IMR-90 (cell line): ENCODE data around the gene ERBB4. TPM values are rescaled to one million over a fixed set of nuclear protein-coding genes. Genes with fewer than 3 reads are reported as not detected.

Experiments used
- ATAC-seq: fragments of 200-7000 bp; cut with Tn5 transposase; 2 replicates; pipeline ENCODE4 v1.9.1; 2020; ENCODE audit warnings: low read depth, mild to moderate bottlenecking, moderate library complexity
- BruUV-seq: library from RNA; stranded (reverse); fragments of 400-500 nt; replicated peaks from 2 replicates; lab custom pipeline; 2021; lab: Mats Ljungman, UMichigan
- CTCF ChIA-PET: fragments of 300-600 bp; formaldehyde crosslinking; extraction: SDS; loops from one replicate; lab custom pipeline; 2021; ENCODE audit warnings: antibody characterized with exemption; lab: Yijun Ruan, JAX
- POLR2A ChIA-PET: fragments of 300-600 bp; sonication (Branson Sonifier 250); formaldehyde crosslinking; loops from one replicate; lab custom pipeline; 2022; ENCODE audit warnings: antibody characterized with exemption; ENCODE audit not compliant: unreplicated experiment; lab: Charles Lee
- DNase-seq: peaks from one replicate; pipeline ENCODE4 v3.0.0; 2013
- H2AFZ ChIP-seq: replicated peaks from 2 replicates; pipeline ENCODE3; 2013; ENCODE audit warnings: low read length, mild to moderate bottlenecking; ENCODE audit not compliant: poor library complexity
- H2AK5ac ChIP-seq: 2 replicates; pipeline ENCODE4 v1.6.1; 2013; ENCODE audit warnings: low read depth, low read length, inconsistent platforms
- H2AK9ac ChIP-seq: replicated peaks from 2 replicates; pipeline ENCODE3; 2013; ENCODE audit warnings: mild to moderate bottlenecking, low read depth, low read length, moderate library complexity; ENCODE audit not compliant: poor library complexity
- H2BK120ac ChIP-seq: 2 replicates; pipeline ENCODE4 v1.6.1; 2013; ENCODE audit warnings: low read depth, low read length, inconsistent platforms
- H2BK15ac ChIP-seq: 3 replicates; pipeline ENCODE4 v1.6.1; 2013; ENCODE audit warnings: low read depth, low read length, inconsistent platforms
- H2BK20ac ChIP-seq: 2 replicates; pipeline ENCODE4 v1.6.1; 2013; ENCODE audit warnings: low read depth, mild to moderate bottlenecking, inconsistent platforms, low read length, moderate library complexity
- H2BK5ac ChIP-seq: 2 replicates; pipeline ENCODE4 v1.6.1; 2013; ENCODE audit warnings: mild to moderate bottlenecking, low read depth, low read length, inconsistent platforms; ENCODE audit not compliant: poor library complexity, severe bottlenecking
- H3K14ac ChIP-seq: replicated peaks from 2 replicates; pipeline ENCODE4 v1.6.1; 2013; ENCODE audit warnings: low read depth, low read length, inconsistent platforms
- H3K18ac ChIP-seq: 2 replicates; pipeline ENCODE4 v1.6.1; 2013; ENCODE audit warnings: low read depth, low read length, control low read depth
- H3K23ac ChIP-seq: 2 replicates; pipeline ENCODE4 v1.6.1; 2013; ENCODE audit warnings: low read depth, low read length, inconsistent platforms
- H3K27ac ChIP-seq: 2 replicates; pipeline ENCODE4 v1.5.1; 2013; ENCODE audit warnings: mild to moderate bottlenecking, control low read depth, low read length; ENCODE audit not compliant: insufficient read depth
- H3K27me3 ChIP-seq: 2 replicates; pipeline ENCODE4 v1.6.1; 2013; ENCODE audit warnings: low read length; ENCODE audit not compliant: control insufficient read depth, insufficient read depth
- H3K36me3 ChIP-seq: 2 replicates; pipeline ENCODE4 v1.6.1; 2013; ENCODE audit warnings: low read length, mixed read lengths; ENCODE audit not compliant: control insufficient read depth, insufficient read depth
- H3K4ac ChIP-seq: 2 replicates; pipeline ENCODE4 v1.6.1; 2013; ENCODE audit warnings: low read depth, low read length, inconsistent platforms
- H3K4me1 ChIP-seq: 2 replicates; pipeline ENCODE4 v1.6.1; 2013; ENCODE audit warnings: low read length, mixed read lengths; ENCODE audit not compliant: control insufficient read depth, insufficient read depth
- H3K4me2 ChIP-seq: 2 replicates; pipeline ENCODE4 v1.6.1; 2013; ENCODE audit warnings: low read depth, mild to moderate bottlenecking, control low read depth, low read length, moderate library complexity
- H3K4me3 ChIP-seq: 2 replicates; pipeline ENCODE4 v1.5.1; 2013; ENCODE audit warnings: low read depth, mild to moderate bottlenecking, control low read depth, low read length, moderate library complexity; ENCODE audit not compliant: insufficient read depth
- H3K56ac ChIP-seq: 2 replicates; pipeline ENCODE4 v1.6.1; 2013; ENCODE audit warnings: low read length, inconsistent platforms; ENCODE audit not compliant: insufficient read depth; ENCODE audit errors: extremely low read depth
- H3K79me1 ChIP-seq, 2 experiments: 2 replicates each; pipeline ENCODE4 v1.6.1; 2013; ENCODE audit warnings: low read length in 2 of 2, inconsistent platforms in 1 of 2, low read depth in 1 of 2
- H3K9ac ChIP-seq: 2 replicates; pipeline ENCODE4 v1.6.1; 2013; ENCODE audit warnings: low read depth, low read length, control low read depth
- H3K9me1 ChIP-seq: 2 replicates; pipeline ENCODE4 v1.6.1; 2013; ENCODE audit warnings: low read length, inconsistent platforms; ENCODE audit not compliant: insufficient read depth
- H3K9me3 ChIP-seq: 2 replicates; pipeline ENCODE4 v1.6.1; 2013; ENCODE audit warnings: low read length; ENCODE audit not compliant: control insufficient read depth, insufficient read depth
- H4K20me1 ChIP-seq: 2 replicates; pipeline ENCODE4 v1.6.1; 2013; ENCODE audit warnings: low read length, inconsistent platforms; ENCODE audit not compliant: insufficient read depth
- H4K5ac ChIP-seq: 2 replicates; pipeline ENCODE4 v1.6.1; 2013; ENCODE audit warnings: mild to moderate bottlenecking, low read depth, low read length, control low read depth
- H4K8ac ChIP-seq, 2 experiments: 2 replicates each; pipeline ENCODE4 v1.6.1; 2013; ENCODE audit warnings: low read depth in 2 of 2, low read length in 2 of 2, control low read depth in 1 of 2, inconsistent platforms in 1 of 2
- H4K91ac ChIP-seq: 2 replicates; pipeline ENCODE4 v1.6.1; 2013; ENCODE audit warnings: low read depth, low read length, inconsistent platforms; ENCODE audit not compliant: insufficient read depth
- BHLHE40 ChIP-seq: fragments of 150-350 bp; IDR thresholded peaks from 2 replicates; pipeline ENCODE4 v1.6.1; 2016; ENCODE audit warnings: mild to moderate bottlenecking, low read depth, low read length
- CEBPB ChIP-seq: IDR thresholded peaks from 2 replicates; pipeline ENCODE4 v1.6.1; 2012; ENCODE audit warnings: low read depth, low read length, improper control_type of control experiment
- CHD1 ChIP-seq: IDR thresholded peaks from 2 replicates; pipeline ENCODE4 v1.6.1; 2012; ENCODE audit warnings: low read depth, low read length, improper control_type of control experiment
- FOS ChIP-seq: fragments of 150-350 bp; IDR thresholded peaks from 2 replicates; pipeline ENCODE4 v1.6.1; 2016; ENCODE audit warnings: low read depth, low read length
- MAFK ChIP-seq: IDR thresholded peaks from 2 replicates; pipeline ENCODE4 v1.6.1; 2012; ENCODE audit warnings: low read depth, low read length, improper control_type of control experiment
- MAZ ChIP-seq: IDR thresholded peaks from 2 replicates; pipeline ENCODE4 v1.6.1; 2012; ENCODE audit warnings: low read depth, mild to moderate bottlenecking, low read length, improper control_type of control experiment, moderate library complexity, borderline replicate concordance
- MXI1 ChIP-seq: IDR thresholded peaks from 2 replicates; pipeline ENCODE4 v1.6.1; 2012; ENCODE audit warnings: low read depth, mild to moderate bottlenecking, low read length, moderate library complexity, borderline replicate concordance
- NFE2L2 ChIP-seq: fragments of 150-350 bp; IDR thresholded peaks from 2 replicates; pipeline ENCODE4 v1.6.1; 2016; ENCODE audit warnings: low read depth, mild to moderate bottlenecking, low read length
- POLR2A ChIP-seq: IDR thresholded peaks from 2 replicates; pipeline ENCODE4 v1.6.1; 2012; ENCODE audit warnings: mild to moderate bottlenecking, low read depth, low read length
- RAD21 ChIP-seq: IDR thresholded peaks from 2 replicates; pipeline ENCODE4 v1.6.1; 2012; ENCODE audit warnings: low read length, improper control_type of control experiment
- RCOR1 ChIP-seq: IDR thresholded peaks from 2 replicates; pipeline ENCODE4 v1.6.1; 2012; ENCODE audit warnings: mild to moderate bottlenecking, low read length, improper control_type of control experiment; ENCODE audit not compliant: insufficient replicate concordance
- RFX5 ChIP-seq: IDR thresholded peaks from 2 replicates; pipeline ENCODE4 v1.8.0; 2012; ENCODE audit warnings: low read depth, mild to moderate bottlenecking, low read length, moderate library complexity
- SMC3 ChIP-seq: fragments of 150-350 bp; IDR thresholded peaks from 2 replicates; pipeline ENCODE4 v1.6.1; 2016; ENCODE audit warnings: low read depth, mild to moderate bottlenecking, antibody characterized with exemption, low read length, moderate library complexity
- WGBS, 2 experiments: methylation state at CpG; one replicate each; pipeline versions ENCODE4 v1.1.5 to v1.1.7; 2013; ENCODE audit warnings: missing lambda C conversion rate in 2 of 2; ENCODE audit not compliant: insufficient read length in 1 of 2; ENCODE audit errors: extremely low coverage in 2 of 2; 5-methylcytosine and 5-hydroxymethylcytosine counted together
- dilution Hi-C: fragments of 300-500 bp; cut with HindIII; formaldehyde crosslinking; loops from one replicate; pipeline ENCODE4 v1.14.3; 2018; ENCODE audit warnings: low sequenced_read_pairs; ENCODE audit not compliant: unreplicated experiment
- in situ Hi-C: fragments of 300-500 bp; cut with MboI; formaldehyde crosslinking; loops from 3 replicates; pipeline ENCODE4 v1.14.3; 2019; ENCODE audit warnings: low sequenced_read_pairs, inconsistent platforms, mixed read lengths
- intact Hi-C: fragments of 100-400 bp; cut with micrococcal nuclease; formaldehyde crosslinking; loops from 2 replicates; pipeline ENCODE4 v1.10.0; 2022
- polyA plus RNA-seq, 3 experiments: library from polyadenylated mRNA; depleted of rRNA; stranded (reverse); fragments of >200 nt; gene quantifications; 2 replicates each; pipeline ENCODE4 v1.2.3, GENCODE V29; 2012; ENCODE audit warnings: low replicate concordance in 1 of 3
- total RNA-seq: library from RNA; depleted of rRNA; stranded (reverse); fragments of >200 nt; gene quantifications from 2 replicates; pipeline ENCODE4 v1.2.3, GENCODE V29; 2012
- TF ChIP-seq, protein P1 (sequence below): conservative IDR thresholded peaks from 2 replicates; pipeline ENCODE4 v1.5.1; 2012; ENCODE audit warnings: mild to moderate bottlenecking, low read depth, low read length, improper control_type of control experiment
- TF ChIP-seq, protein P2 (sequence below): fragments of 150-350 bp; IDR thresholded peaks from 2 replicates; pipeline ENCODE4 v1.6.1; 2017; ENCODE audit warnings: mild to moderate bottlenecking, antibody characterized with exemption, low read length, low read depth
- TF ChIP-seq, protein P3 (sequence below): fragments of 150-350 bp; IDR thresholded peaks from 2 replicates; pipeline ENCODE4 v1.6.1; 2016; ENCODE audit warnings: low read depth, mild to moderate bottlenecking, low read length, moderate library complexity, borderline replicate concordance

Gene ERBB4
- total and polyA plus RNA-seq, 2 of the 4 experiments (the other 2 are of a cell fraction): not detected

DNA sequence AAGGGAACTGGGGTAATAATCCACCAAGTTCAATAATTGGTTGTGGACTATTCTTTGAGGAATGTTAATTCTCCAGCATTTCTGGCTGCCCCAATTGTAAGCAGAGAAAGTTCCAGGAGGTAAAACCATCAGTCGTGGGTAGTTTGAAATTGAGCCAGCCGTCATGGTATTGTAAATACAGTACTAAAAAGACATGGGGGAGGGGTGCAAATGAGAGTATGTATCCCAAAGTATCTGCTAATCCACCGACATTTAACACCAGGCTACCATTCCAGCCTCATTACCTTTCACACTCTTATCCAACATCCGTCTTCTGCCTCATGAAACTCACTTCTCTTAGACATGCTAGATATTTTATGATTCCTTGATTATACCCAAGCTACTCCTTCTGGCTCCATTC lies 507.9 kb downstream of the ERBB4 start:
- Histone ChIP-seq H3K23ac (0 out of 2 replicates have a peak overlapping the region, but pooled peaks have one; percentile 4), H2AK5ac (peak overlapping the region; percentile 69; the same call in 1 of the 2 replicates), H2AK9ac (no peak overlapping the region), H3K27ac (no peak overlapping the region), H3K9ac (no peak overlapping the region), H2AFZ (no peak overlapping the region), H3K4me1 (peaks cover 1% of the 10 kb centered on the region; the same call in 1 of the 2 replicates), H4K20me1 (no peaks in the 10 kb centered on the region), H3K4ac (peak overlapping the region; percentile 3; the same call in 1 of the 2 replicates), H2BK5ac (no peak overlapping the region), H4K8ac (peak overlapping the region in 1 of 2 experiments; percentile 47; a peak in 1 of 4 replicates), H2BK15ac (peak overlapping the region; percentile 83; the same call in 2 of the 3 replicates), H4K5ac (no peak overlapping the region), H3K79me1 (no peaks in the 10 kb centered on the region), H3K4me2 (no peak overlapping the region), H2BK120ac (peak overlapping the region; percentile 68; the same call in 1 of the 2 replicates), H2BK20ac (peak overlapping the region; percentile 91; the same call in 1 of the 2 replicates), H3K36me3 (no peaks in the 10 kb centered on the region), H3K18ac (peak overlapping the region; percentile 36; the same call in 1 of the 2 replicates), H3K4me3 (no peak overlapping the region), H3K9me1 (no peaks in the 10 kb centered on the region), H3K56ac (no peak overlapping the region), H3K27me3 (no peaks in the 10 kb centered on the region), H3K14ac (peak overlapping the region; percentile 71), H4K91ac (no peak overlapping the region), H3K9me3 (no peaks in the 10 kb centered on the region)
- intact Hi-C loops (no loop called here), dilution Hi-C loops (no loop called here), in situ Hi-C loops (no loop called here)
- 51% methylated on average over 2 of the region's 4 CpGs; no CpG with 5 or more reads in 1 of the 2 experiments for WGBS, 2 experiments
- ATAC-seq (no peak), DNase-seq (no peak)
- BruUV-seq: no TSS peak
- POLR2A ChIA-PET: no interaction called here
- CTCF ChIA-PET: no interaction called here
- TF ChIP-seq MAFK (no peak), RFX5 (no peak), MXI1 (no peak), SMC3 (no peak), POLR2A (no peak), RAD21 (no peak), RCOR1 (no peak), FOS (no peak), BHLHE40 (no peak), NFE2L2 (no peak), CEBPB (no peak), MAZ (no peak), CHD1 (no peak)
- TF ChIP-seq, protein P1, sequence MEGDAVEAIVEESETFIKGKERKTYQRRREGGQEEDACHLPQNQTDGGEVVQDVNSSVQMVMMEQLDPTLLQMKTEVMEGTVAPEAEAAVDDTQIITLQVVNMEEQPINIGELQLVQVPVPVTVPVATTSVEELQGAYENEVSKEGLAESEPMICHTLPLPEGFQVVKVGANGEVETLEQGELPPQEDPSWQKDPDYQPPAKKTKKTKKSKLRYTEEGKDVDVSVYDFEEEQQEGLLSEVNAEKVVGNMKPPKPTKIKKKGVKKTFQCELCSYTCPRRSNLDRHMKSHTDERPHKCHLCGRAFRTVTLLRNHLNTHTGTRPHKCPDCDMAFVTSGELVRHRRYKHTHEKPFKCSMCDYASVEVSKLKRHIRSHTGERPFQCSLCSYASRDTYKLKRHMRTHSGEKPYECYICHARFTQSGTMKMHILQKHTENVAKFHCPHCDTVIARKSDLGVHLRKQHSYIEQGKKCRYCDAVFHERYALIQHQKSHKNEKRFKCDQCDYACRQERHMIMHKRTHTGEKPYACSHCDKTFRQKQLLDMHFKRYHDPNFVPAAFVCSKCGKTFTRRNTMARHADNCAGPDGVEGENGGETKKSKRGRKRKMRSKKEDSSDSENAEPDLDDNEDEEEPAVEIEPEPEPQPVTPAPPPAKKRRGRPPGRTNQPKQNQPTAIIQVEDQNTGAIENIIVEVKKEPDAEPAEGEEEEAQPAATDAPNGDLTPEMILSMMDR: no peak
- TF ChIP-seq, protein P2, sequence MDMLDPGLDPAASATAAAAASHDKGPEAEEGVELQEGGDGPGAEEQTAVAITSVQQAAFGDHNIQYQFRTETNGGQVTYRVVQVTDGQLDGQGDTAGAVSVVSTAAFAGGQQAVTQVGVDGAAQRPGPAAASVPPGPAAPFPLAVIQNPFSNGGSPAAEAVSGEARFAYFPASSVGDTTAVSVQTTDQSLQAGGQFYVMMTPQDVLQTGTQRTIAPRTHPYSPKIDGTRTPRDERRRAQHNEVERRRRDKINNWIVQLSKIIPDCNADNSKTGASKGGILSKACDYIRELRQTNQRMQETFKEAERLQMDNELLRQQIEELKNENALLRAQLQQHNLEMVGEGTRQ: no peak
- TF ChIP-seq, protein P3, sequence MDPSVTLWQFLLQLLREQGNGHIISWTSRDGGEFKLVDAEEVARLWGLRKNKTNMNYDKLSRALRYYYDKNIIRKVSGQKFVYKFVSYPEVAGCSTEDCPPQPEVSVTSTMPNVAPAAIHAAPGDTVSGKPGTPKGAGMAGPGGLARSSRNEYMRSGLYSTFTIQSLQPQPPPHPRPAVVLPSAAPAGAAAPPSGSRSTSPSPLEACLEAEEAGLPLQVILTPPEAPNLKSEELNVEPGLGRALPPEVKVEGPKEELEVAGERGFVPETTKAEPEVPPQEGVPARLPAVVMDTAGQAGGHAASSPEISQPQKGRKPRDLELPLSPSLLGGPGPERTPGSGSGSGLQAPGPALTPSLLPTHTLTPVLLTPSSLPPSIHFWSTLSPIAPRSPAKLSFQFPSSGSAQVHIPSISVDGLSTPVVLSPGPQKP: no peak
